ENCODE measurements around the gene RTP5. TPM values are rescaled to one million over a fixed set of nuclear protein-coding genes. Genes with fewer than 3 reads are reported as not detected.

The RTP5 gene
- total and polyA plus RNA-seq, 8 donors: 0.10 to 0.43 TPM; not detected in 6

GRCh38 chr2:241859436-241860183 lies 9.9 kb upstream of the RTP5 start:
- Histone ChIP-seq H3K36me3 (no peaks in the 10 kb centered on the region), H3K27me3 (peaks cover 3 to 71% (median 15%) of the 10 kb centered on the region in 3 donors), H3K4me1 (peaks cover 7 to 34% (median 24%) of the 10 kb centered on the region in 4 donors), H3K9me3 (no peaks in the 10 kb centered on the region), H3K27ac (peak overlapping the region in 4 of 5 donors; percentile 66 to 78 (median 71)), H3K4me3 (peak overlapping the region in 3 of 4 donors; percentile 9 to 31 (median 27))
- no peak for TF ChIP-seq CTCF (IDR thresholded peaks at IDR 0.05)
- no peak for TF ChIP-seq EP300 (IDR thresholded peaks at IDR 0.05)
- no peak for TF ChIP-seq POLR2A (IDR thresholded peaks at IDR 0.05)
- DNase-seq: peak in 1 of 2 donors; percentile 78
- intact Hi-C loops (cut with DNase I; ENCODE audit: low total_unique reads): no loop called here
- 32 to 42% (median 34%) methylated on average over 27 to 30 of the region's 30 CpGs for WGBS, 5 donors

- intact Hi-C loops (cut with DNase I; ENCODE audit: low total_unique reads): no loop called here
- no peak for DNase-seq
- WGBS, 5 donors: 81 to 91% (median 87%) methylated on average over 8 to 10 of the region's 10 CpGs
These were observed 9.1 kb upstream of the RTP5 start for GRCh38 chr2:241860184-241861078.

GRCh38 chr2:241861264-241861663 lies 8.3 kb upstream of the RTP5 start:
- WGBS, 5 donors: 79 to 100% (median 93%) methylated on average over 1 of the region's 1 CpG
- no peaks in the 10 kb centered on the region for H3K36me3 ChIP-seq
- TF ChIP-seq CTCF (IDR thresholded peaks at IDR 0.05): no peak
- no peak for TF ChIP-seq EP300 (IDR thresholded peaks at IDR 0.05)
- no peak for TF ChIP-seq POLR2AphosphoS5 (IDR thresholded peaks at IDR 0.05)
- H3K27ac ChIP-seq: no peak overlapping the region
- intact Hi-C loops (cut with DNase I; ENCODE audit: low total_unique reads): no loop called here
- H3K4me3 ChIP-seq: no peak overlapping the region
- H3K4me1 ChIP-seq: peaks cover 7 to 31% (median 20%) of the 10 kb centered on the region in 4 donors
- peaks cover 3 to 82% (median 30%) of the 10 kb centered on the region in 3 donors for H3K27me3 ChIP-seq
- no peaks in the 10 kb centered on the region for H3K9me3 ChIP-seq
- no peak for DNase-seq

More at GRCh38 chr2:241860184-241861078, 9.1 kb upstream of the RTP5 start:
- Histone ChIP-seq H3K27ac (peak overlapping the region in 4 of 5 donors; percentile 66 to 78 (median 71)), H3K9me3 (no peaks in the 10 kb centered on the region), H3K4me1 (peaks cover 7 to 31% (median 20%) of the 10 kb centered on the region in 4 donors), H3K27me3 (peaks cover 3 to 74% (median 22%) of the 10 kb centered on the region in 3 donors), H3K36me3 (no peaks in the 10 kb centered on the region), H3K4me3 (peak overlapping the region in 3 of 4 donors; percentile 9 to 31 (median 27))
- TF ChIP-seq POLR2A (IDR thresholded peaks at IDR 0.05) (no peak), CTCF (IDR thresholded peaks at IDR 0.05) (no peak), EP300 (IDR thresholded peaks at IDR 0.05) (no peak), POLR2AphosphoS5 (IDR thresholded peaks at IDR 0.05) (no peak)

GRCh38 chr2:241862093-241862492 lies 7.4 kb upstream of the RTP5 start:
- 72 to 81% (median 74%) methylated on average over 8 of the region's 8 CpGs for WGBS, 5 donors
- TF ChIP-seq POLR2AphosphoS5 (IDR thresholded peaks at IDR 0.05): no peak
- no peak for TF ChIP-seq POLR2A (IDR thresholded peaks at IDR 0.05)
- TF ChIP-seq CTCF (IDR thresholded peaks at IDR 0.05): no peak
- TF ChIP-seq EP300 (IDR thresholded peaks at IDR 0.05): no peak
- intact Hi-C loops (cut with DNase I; ENCODE audit: low total_unique reads): no loop called here
- Histone ChIP-seq H3K27ac (no peak overlapping the region), H3K4me3 (no peak overlapping the region), H3K4me1 (peaks cover 7 to 31% (median 20%) of the 10 kb centered on the region in 4 donors), H3K36me3 (no peaks in the 10 kb centered on the region), H3K27me3 (peaks cover 3 to 89% (median 38%) of the 10 kb centered on the region in 3 donors), H3K9me3 (no peaks in the 10 kb centered on the region)
- no peak for DNase-seq
